ENCODE data around the gene RPS6KA4. TPM values are rescaled to one million over a fixed set of nuclear protein-coding genes. Genes with fewer than 3 reads are reported as not detected.
A peak's percentile ranks its signal among the peaks of the same experiment; 100 is the strongest.

RPS6KA4 gene
- total RNA-seq, 1 donor from 2014 or later = 42.4 TPM

DNA sequence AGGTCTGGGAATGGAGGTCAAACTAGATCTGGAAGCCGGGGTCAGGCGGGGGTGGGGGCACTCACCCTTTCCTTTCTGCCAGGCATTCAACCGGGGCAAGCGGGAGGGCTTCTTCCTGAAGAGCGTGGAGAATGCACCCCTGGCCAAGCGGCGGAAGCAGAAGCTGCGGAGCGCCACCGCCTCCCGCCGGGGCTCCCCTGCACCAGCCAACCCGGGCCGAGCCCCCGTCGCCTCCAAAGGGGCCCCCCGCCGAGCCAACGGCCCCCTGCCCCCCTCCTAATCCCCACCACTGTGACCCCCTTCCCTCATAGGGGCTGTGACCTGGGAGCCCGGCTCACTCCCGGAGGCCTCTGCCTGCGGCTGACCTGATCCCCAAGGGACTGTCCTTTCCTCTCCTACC, 12.2 kb downstream of the RPS6KA4 start:
- Histone ChIP-seq H3K9me3 (no peaks in the 10 kb centered on the region), H3K36me3 (peaks cover 50% of the 10 kb centered on the region), H3K27me3 (no peaks in the 10 kb centered on the region), H3K4me3 (no peak overlapping the region), H3K27ac (no peak overlapping the region), H3K4me1 (no peaks in the 10 kb centered on the region)
- ATAC-seq (no peak), DNase-seq (no peak)
- TF ChIP-seq, protein P1, sequence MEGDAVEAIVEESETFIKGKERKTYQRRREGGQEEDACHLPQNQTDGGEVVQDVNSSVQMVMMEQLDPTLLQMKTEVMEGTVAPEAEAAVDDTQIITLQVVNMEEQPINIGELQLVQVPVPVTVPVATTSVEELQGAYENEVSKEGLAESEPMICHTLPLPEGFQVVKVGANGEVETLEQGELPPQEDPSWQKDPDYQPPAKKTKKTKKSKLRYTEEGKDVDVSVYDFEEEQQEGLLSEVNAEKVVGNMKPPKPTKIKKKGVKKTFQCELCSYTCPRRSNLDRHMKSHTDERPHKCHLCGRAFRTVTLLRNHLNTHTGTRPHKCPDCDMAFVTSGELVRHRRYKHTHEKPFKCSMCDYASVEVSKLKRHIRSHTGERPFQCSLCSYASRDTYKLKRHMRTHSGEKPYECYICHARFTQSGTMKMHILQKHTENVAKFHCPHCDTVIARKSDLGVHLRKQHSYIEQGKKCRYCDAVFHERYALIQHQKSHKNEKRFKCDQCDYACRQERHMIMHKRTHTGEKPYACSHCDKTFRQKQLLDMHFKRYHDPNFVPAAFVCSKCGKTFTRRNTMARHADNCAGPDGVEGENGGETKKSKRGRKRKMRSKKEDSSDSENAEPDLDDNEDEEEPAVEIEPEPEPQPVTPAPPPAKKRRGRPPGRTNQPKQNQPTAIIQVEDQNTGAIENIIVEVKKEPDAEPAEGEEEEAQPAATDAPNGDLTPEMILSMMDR (IDR thresholded peaks at IDR 0.05) = no peak
- intact Hi-C loops (cut with DNase I) = no loop called here

DNA sequence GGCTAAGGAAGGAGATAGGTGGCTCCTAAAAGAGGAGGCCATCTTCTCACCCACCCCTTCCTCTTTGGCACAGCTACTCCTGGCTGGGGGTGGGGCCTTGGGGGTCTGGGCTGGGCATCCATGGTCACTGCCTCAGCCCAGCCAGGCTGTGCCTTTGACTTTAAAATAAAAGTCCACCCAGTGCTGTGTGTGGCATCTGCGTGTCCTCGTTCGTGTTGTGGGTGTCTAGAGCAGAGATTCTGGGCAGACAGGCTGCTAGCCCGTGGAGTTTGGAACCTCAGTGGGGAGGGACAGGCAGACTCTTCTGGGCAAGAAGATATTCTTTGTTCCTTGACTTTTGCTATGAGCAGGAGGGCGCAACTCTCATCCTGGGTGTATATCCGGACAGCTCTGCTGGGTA, 13.1 kb downstream of the RPS6KA4 start:
- Histone ChIP-seq H3K9me3 (no peaks in the 10 kb centered on the region), H3K4me1 (no peaks in the 10 kb centered on the region), H3K27ac (no peak overlapping the region), H3K4me3 (no peak overlapping the region), H3K36me3 (peaks cover 42% of the 10 kb centered on the region), H3K27me3 (no peaks in the 10 kb centered on the region)
- intact Hi-C loops (cut with DNase I) = no loop called here
- TF ChIP-seq, protein P1 (IDR thresholded peaks at IDR 0.05) = no peak
- ATAC-seq (no peak), DNase-seq (no peak)

DNA sequence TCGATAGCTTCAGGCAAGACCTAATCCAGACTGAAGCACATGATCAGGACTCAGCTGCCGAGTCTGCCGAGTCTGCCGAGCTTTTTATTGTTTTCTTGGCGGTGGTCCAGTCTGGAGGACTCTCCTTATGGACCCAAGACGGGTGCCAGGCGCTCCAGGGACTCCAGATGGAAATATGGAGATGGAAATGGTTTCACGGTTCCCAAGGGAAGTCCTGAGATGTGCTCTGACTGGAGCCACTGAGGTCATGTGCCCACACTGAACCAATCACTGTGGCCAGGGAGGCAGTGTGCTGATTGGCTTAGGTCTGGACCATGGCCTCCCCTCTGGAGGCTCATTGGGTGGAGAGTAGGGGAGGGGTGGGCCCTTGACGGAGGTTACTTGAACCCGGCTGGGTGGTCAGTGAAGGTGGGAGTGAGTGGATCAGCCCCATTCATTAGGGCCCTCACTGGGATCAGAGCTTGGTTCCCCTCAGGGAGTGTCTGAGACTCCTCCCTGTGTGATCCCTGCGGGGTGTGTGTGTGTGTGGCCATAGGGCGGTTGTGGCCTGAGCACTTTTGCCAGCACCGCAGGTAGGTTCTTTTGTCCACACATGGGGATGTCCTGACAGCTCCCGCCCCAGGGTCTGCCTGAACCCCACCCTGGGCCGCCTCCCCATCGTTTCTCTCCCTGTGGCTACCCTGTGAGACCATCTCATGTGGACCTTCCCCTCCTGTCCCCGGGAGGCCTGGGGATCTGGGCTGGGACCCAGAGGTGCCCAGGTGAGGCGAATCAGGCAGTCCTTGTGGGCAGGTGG, 14.0 kb downstream of the RPS6KA4 start:
- H3K27ac ChIP-seq = no peak overlapping the region
- TF ChIP-seq, protein P1 (IDR thresholded peaks at IDR 0.05) = no peak
- H3K27me3 ChIP-seq = no peaks in the 10 kb centered on the region
- no peaks in the 10 kb centered on the region for H3K4me1 ChIP-seq
- intact Hi-C loops (cut with DNase I) = no loop called here
- ATAC-seq (peak; percentile 59), DNase-seq (no peak)
- H3K36me3 ChIP-seq = peaks cover 34% of the 10 kb centered on the region
- no peak overlapping the region for H3K4me3 ChIP-seq
- H3K9me3 ChIP-seq = no peaks in the 10 kb centered on the region

DNA sequence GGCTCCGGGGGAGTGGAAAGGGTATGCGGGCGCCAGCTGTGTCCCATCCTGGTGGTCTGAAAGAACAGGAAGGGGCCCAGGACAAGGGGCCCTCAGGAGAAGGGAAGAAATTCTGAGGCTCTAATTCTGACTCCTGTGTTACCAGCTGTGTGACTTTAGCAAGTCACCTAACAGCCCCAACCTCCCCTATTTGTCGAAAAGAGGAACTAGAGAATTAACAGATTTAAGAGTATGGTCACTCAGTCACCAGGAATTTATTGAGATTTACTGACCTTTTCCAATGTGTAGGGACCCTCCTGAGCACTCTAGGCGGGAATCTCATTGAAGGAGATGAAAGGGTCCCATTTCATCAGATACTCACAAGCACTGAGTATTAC, 14.6 kb downstream of the RPS6KA4 start:
- no peak overlapping the region for H3K4me3 ChIP-seq
- TF ChIP-seq, protein P1 (IDR thresholded peaks at IDR 0.05) = no peak
- no peaks in the 10 kb centered on the region for H3K4me1 ChIP-seq
- no peaks in the 10 kb centered on the region for H3K9me3 ChIP-seq
- peaks cover 28% of the 10 kb centered on the region for H3K36me3 ChIP-seq
- no peak overlapping the region for H3K27ac ChIP-seq
- ATAC-seq (no peak), DNase-seq (no peak)
- H3K27me3 ChIP-seq = no peaks in the 10 kb centered on the region
- intact Hi-C loops (cut with DNase I) = no loop called here

DNA sequence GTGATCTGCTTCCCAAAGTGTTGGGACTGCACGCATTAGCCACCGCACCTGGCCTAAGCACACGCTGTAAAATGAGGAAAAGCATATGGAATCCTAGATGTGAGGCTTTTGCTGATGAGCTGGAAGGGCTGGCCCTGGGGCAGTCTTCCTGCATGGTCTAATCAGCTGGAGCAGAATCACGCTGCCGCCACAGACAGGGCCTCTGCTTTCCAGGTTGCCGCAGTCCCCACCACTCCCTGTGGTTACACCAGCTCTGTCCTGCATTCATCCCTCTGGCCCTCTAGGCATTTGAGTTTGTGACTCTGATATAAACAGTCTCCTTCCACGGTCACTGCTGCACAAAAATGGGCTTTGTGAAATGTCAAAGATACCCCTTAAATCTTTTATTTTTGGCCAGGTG, 17.1 kb downstream of the RPS6KA4 start:
- H3K9me3 ChIP-seq = no peaks in the 10 kb centered on the region
- H3K27me3 ChIP-seq = no peaks in the 10 kb centered on the region
- intact Hi-C loops (cut with DNase I) = no loop called here
- H3K27ac ChIP-seq = no peak overlapping the region
- H3K4me1 ChIP-seq = no peaks in the 10 kb centered on the region
- peaks cover 5% of the 10 kb centered on the region for H3K36me3 ChIP-seq
- H3K4me3 ChIP-seq = no peak overlapping the region
- TF ChIP-seq, protein P1 (IDR thresholded peaks at IDR 0.05) = no peak
- ATAC-seq = no peak
- DNase-seq = no peak
